HG03565 (cell line): ENCODE data around the gene MAP2K2.
"Not testable (repeated sequence)": the region's sequence is repeated elsewhere in the genome, so short reads cannot be mapped to it uniquely, and the experiment has no call there.

Experiments used
- ATAC-seq: cut with Tn5 transposase; IDR thresholded peaks from one replicate; pipeline ENCODE4 v1.9.1; 2021; ENCODE audit warnings: mild to moderate bottlenecking, moderate library complexity; ENCODE audit not compliant: unreplicated experiment

MAP2K2 gene

GRCh38 chr19:4123615-4124568, at the start of gene MAP2K2:
Gene MAP2K2 (minus strand): TSS chr19:4124122. CDS start chr19:4123875, 247 bp downstream.
- peak; percentile 70 for ATAC-seq

GRCh38 chr19:4172861-4173473, 49.0 kb upstream of the MAP2K2 start:
- no peak for ATAC-seq

- ATAC-seq: no peak
Measured at GRCh38 chr19:4171676-4172075, 47.8 kb upstream of the MAP2K2 start.

- ATAC-seq: no peak
Measured at GRCh38 chr19:4164262-4164661, 40.3 kb upstream of the MAP2K2 start.

GRCh38 chr19:4161415-4162077, 37.6 kb upstream of the MAP2K2 start:
- ATAC-seq: no peak

GRCh38 chr19:4157971-4158370, 34.0 kb upstream of the MAP2K2 start:
- not testable (repeated sequence) for ATAC-seq

GRCh38 chr19:4157164-4157563, 33.2 kb upstream of the MAP2K2 start:
- no peak for ATAC-seq

- ATAC-seq: no peak
Measured at GRCh38 chr19:4154571-4155312, 30.8 kb upstream of the MAP2K2 start.

- no peak for ATAC-seq
Measured at GRCh38 chr19:4152241-4152998, 28.5 kb upstream of the MAP2K2 start.

GRCh38 chr19:4151623-4152022, 27.7 kb upstream of the MAP2K2 start:
- no peak for ATAC-seq

- no peak for ATAC-seq
Measured at GRCh38 chr19:4149518-4150288, 25.8 kb upstream of the MAP2K2 start.

- ATAC-seq: no peak
Measured at GRCh38 chr19:4144666-4145249, 20.8 kb upstream of the MAP2K2 start.

GRCh38 chr19:4142916-4143315, 19.0 kb upstream of the MAP2K2 start:
- ATAC-seq: not testable (repeated sequence)

- no peak for ATAC-seq
Measured at GRCh38 chr19:4140237-4140711, 16.4 kb upstream of the MAP2K2 start.

- ATAC-seq: no peak
Measured at GRCh38 chr19:4139614-4140236, 15.8 kb upstream of the MAP2K2 start.

GRCh38 chr19:4138445-4138844, 14.5 kb upstream of the MAP2K2 start:
- ATAC-seq: no peak

- ATAC-seq: no peak
Measured at GRCh38 chr19:4136680-4137088, 12.8 kb upstream of the MAP2K2 start.

- not testable (repeated sequence) for ATAC-seq
Measured at GRCh38 chr19:4135386-4135785, 11.5 kb upstream of the MAP2K2 start.
